NCI-H446 (cell line): ENCODE measurements around the gene OAT.
"Not testable (repeated sequence)": the region's sequence is repeated elsewhere in the genome, so short reads cannot be mapped to it uniquely, and the experiment has no call there.

ENCODE experiments used
- DNase-seq, 2 experiments: peaks; one replicate each; lab custom pipeline; 2025; lab: John Stamatoyannopoulos, UW

Gene OAT

GRCh38 chr10:124378271-124378670 lies 40.5 kb downstream of the OAT start:
- no peak for DNase-seq

- no peak for DNase-seq
Measured at GRCh38 chr10:124377101-124377500, 41.6 kb downstream of the OAT start.

- no peak for DNase-seq
Measured at GRCh38 chr10:124376411-124376810, 42.3 kb downstream of the OAT start.

- DNase-seq, result no peak
Measured at GRCh38 chr10:124375691-124376090, 43.0 kb downstream of the OAT start.

- no peak for DNase-seq
Measured at GRCh38 chr10:124375353-124375614, 43.4 kb downstream of the OAT start.

- no peak for DNase-seq
Measured at GRCh38 chr10:124374535-124375352, 44.0 kb downstream of the OAT start.

- DNase-seq, result no peak
Measured at GRCh38 chr10:124372899-124373298, 45.8 kb downstream of the OAT start.

- DNase-seq, result no peak
Measured at GRCh38 chr10:124370426-124370825, 48.3 kb downstream of the OAT start.

GRCh38 chr10:124369986-124370385 lies 48.7 kb downstream of the OAT start:
- DNase-seq, result no peak

GRCh38 chr10:124369533-124369932 lies 49.2 kb downstream of the OAT start:
- not testable (repeated sequence) for DNase-seq

GRCh38 chr10:124369066-124369465 lies 49.7 kb downstream of the OAT start:
- DNase-seq, result no peak

GRCh38 chr10:124367936-124368335 lies 50.8 kb downstream of the OAT start:
- no peak for DNase-seq

GRCh38 chr10:124367414-124367813 lies 51.3 kb downstream of the OAT start:
- DNase-seq, result no peak

- no peak for DNase-seq
Measured at GRCh38 chr10:124366825-124367224, 51.9 kb downstream of the OAT start.

GRCh38 chr10:124366343-124366742 lies 52.4 kb downstream of the OAT start:
- no peak for DNase-seq

- no peak for DNase-seq
Measured at GRCh38 chr10:124364674-124365073, 54.0 kb downstream of the OAT start.

- DNase-seq, result no peak
Measured at GRCh38 chr10:124362568-124362967, 56.2 kb downstream of the OAT start.

GRCh38 chr10:124359336-124359832 lies 59.3 kb downstream of the OAT start:
- no peak for DNase-seq

- DNase-seq, result no peak
Measured at GRCh38 chr10:124357561-124357885, 61.2 kb downstream of the OAT start.

GRCh38 chr10:124356701-124357560 lies 61.8 kb downstream of the OAT start:
- DNase-seq, result peak; percentile 16 to 35

GRCh38 chr10:124354411-124355382 lies 64.0 kb downstream of the OAT start:
- DNase-seq, result no peak

GRCh38 chr10:124353896-124354295 lies 64.8 kb downstream of the OAT start:
- no peak for DNase-seq
